HUES48 (cell line): Measurements from ENCODE around the gene EBP.
A peak's percentile ranks its signal among the peaks of the same experiment; 100 is the strongest.

Experiments
- H3K27ac ChIP-seq: one replicate; pipeline ENCODE4 v1.7.0; 2013; ENCODE audit warnings: low read depth, low read length, inconsistent platforms
- H3K27me3 ChIP-seq: 2 replicates; pipeline ENCODE4 v1.6.1; 2013; ENCODE audit warnings: mild to moderate bottlenecking, low read length; ENCODE audit not compliant: control insufficient read depth, insufficient read depth
- H3K36me3 ChIP-seq: 2 replicates; pipeline ENCODE4 v1.6.1; 2013; ENCODE audit warnings: low read length; ENCODE audit not compliant: control insufficient read depth, insufficient read depth
- H3K4me1 ChIP-seq: 2 replicates; pipeline ENCODE4 v1.6.1; 2013; ENCODE audit warnings: mild to moderate bottlenecking, low read length; ENCODE audit not compliant: control insufficient read depth, insufficient read depth
- H3K4me3 ChIP-seq: 2 replicates; pipeline ENCODE4 v1.5.1; 2013; ENCODE audit warnings: mild to moderate bottlenecking, low read depth, low read length
- H3K9ac ChIP-seq: 2 replicates; pipeline ENCODE4 v1.6.1; 2013; ENCODE audit warnings: mild to moderate bottlenecking, low read depth, low read length, moderate library complexity
- H3K9me3 ChIP-seq: 2 replicates; pipeline ENCODE4 v1.6.1; 2013; ENCODE audit warnings: low read length; ENCODE audit not compliant: control insufficient read depth, insufficient read depth

Gene EBP

DNA sequence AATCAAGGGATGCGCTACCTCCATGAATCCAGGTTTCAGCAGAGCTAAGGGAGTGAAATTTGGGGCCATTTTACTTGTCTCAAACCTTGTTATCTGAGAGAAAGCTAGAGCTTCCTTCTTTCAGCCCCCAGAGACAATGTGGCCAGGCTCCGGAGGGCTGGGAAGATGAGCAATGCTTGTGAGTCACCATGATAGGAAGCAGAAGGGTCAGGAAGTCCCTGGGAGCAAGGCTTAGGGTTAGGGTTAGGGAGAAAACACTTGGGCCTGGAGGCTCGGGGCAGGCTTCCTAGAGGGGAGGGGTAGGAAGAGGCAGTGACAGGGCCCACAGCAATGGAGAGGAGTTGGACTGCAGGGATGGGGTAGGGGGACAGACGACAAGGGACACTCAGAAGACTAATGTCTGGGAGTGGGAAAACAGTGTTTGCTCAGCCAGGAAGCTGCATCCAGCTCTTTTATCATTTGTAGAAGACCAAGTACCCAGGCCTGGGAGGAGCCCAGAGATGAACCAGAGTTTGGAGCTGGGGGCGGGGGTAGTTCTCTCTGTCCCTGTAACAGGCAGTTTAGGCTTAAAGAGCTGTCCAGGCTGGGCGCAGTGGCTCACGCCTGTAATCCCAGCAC lies 29.2 kb upstream of the EBP start:
- Histone ChIP-seq H3K27ac (no peak overlapping the region), H3K36me3 (peaks cover 1% of the 10 kb centered on the region; the same call in 1 of the 2 replicates), H3K9ac (no peak overlapping the region), H3K9me3 (peaks cover 39% of the 10 kb centered on the region), H3K4me1 (no peaks in the 10 kb centered on the region), H3K4me3 (no peak overlapping the region), H3K27me3 (no peaks in the 10 kb centered on the region)

DNA sequence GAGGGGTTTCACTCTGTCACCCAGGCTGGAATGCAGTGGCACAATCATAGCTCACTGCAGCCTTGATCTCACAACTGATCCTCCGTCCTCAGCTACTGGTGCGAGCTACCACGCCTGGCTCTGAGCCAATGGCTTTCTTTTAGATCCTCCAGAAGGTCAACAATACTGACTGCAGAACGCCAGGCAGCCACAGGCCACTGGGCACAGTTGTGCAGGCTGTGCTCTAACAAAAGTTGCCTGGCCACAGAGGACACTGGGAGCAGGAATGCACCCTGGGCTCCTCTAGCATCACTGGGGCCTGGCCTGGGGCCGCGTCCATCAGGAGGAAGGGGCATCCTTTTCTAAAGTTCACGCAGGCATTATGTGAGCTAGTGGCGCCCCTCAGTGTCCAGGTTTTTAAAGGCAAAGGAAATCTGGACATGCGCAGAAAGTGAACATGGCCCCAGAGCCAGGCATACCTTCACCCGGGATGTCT lies 27.7 kb upstream of the EBP start:
- H3K27me3 ChIP-seq, result no peaks in the 10 kb centered on the region
- peaks cover 38% of the 10 kb centered on the region for H3K9me3 ChIP-seq
- H3K9ac ChIP-seq, result no peak overlapping the region
- no peak overlapping the region for H3K4me3 ChIP-seq
- H3K4me1 ChIP-seq, result no peaks in the 10 kb centered on the region
- H3K36me3 ChIP-seq, result no peaks in the 10 kb centered on the region
- no peak overlapping the region for H3K27ac ChIP-seq

DNA sequence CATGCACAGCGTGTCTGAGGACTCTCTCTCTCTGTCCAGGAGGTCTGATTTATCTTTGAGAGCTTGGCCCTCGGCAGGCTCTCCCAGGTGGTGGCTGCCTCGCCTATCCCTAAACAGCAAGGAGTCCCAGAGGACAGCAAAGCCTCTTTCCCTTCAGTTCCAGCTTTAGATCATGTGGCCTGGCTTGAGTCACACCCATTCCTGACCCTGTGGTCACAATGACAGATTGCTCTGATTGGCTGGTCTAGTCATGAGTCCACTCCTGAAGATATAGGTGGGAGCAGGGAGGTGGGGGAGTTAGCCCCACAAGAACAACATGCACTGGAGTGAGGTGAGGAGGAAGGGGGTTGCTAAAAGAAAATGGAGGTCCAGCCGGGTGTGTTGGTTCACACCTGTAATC lies 24.9 kb upstream of the EBP start:
- no peak overlapping the region for H3K4me3 ChIP-seq
- peaks cover 36% of the 10 kb centered on the region for H3K9me3 ChIP-seq
- no peak overlapping the region for H3K9ac ChIP-seq
- no peaks in the 10 kb centered on the region for H3K36me3 ChIP-seq
- H3K27ac ChIP-seq, result no peak overlapping the region
- no peaks in the 10 kb centered on the region for H3K27me3 ChIP-seq
- no peaks in the 10 kb centered on the region for H3K4me1 ChIP-seq

GRCh38 chrX:48497871-48498270 lies 23.7 kb upstream of the EBP start:
- no peak overlapping the region for H3K4me3 ChIP-seq
- H3K27ac ChIP-seq, result no peak overlapping the region
- no peaks in the 10 kb centered on the region for H3K27me3 ChIP-seq
- H3K9ac ChIP-seq, result no peak overlapping the region
- H3K36me3 ChIP-seq, result no peaks in the 10 kb centered on the region
- peaks cover 37% of the 10 kb centered on the region for H3K9me3 ChIP-seq
- no peaks in the 10 kb centered on the region for H3K4me1 ChIP-seq

DNA sequence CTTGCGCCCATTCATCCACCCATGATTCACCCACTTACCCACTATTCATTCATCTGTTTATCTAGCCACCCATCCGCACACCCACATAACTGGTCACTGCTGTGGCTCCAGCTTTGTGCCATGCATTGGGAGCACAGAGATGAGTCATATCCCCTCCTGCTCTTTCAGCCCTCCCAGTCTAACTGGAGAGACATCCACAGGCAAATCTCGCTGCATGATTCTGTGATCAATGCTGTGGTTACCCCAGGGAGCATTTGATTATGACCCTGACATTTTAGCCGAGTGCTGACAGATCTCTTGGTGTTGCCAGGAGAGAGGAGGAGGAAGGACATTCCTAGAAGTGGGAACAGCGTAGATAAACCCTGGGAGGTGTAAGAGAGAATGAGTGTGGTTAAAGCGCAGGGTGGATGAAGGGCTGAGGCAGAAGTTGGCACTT lies 23.2 kb upstream of the EBP start:
- H3K27ac ChIP-seq, result no peak overlapping the region
- H3K4me1 ChIP-seq, result no peaks in the 10 kb centered on the region
- H3K27me3 ChIP-seq, result no peaks in the 10 kb centered on the region
- H3K9me3 ChIP-seq, result peaks cover 35% of the 10 kb centered on the region
- no peaks in the 10 kb centered on the region for H3K36me3 ChIP-seq
- no peak overlapping the region for H3K4me3 ChIP-seq
- no peak overlapping the region for H3K9ac ChIP-seq

GRCh38 chrX:48504261-48504660 lies 17.3 kb upstream of the EBP start:
- Histone ChIP-seq H3K4me1 (no peaks in the 10 kb centered on the region), H3K36me3 (no peaks in the 10 kb centered on the region), H3K27me3 (no peaks in the 10 kb centered on the region), H3K27ac (no peak overlapping the region), H3K9ac (no peak overlapping the region), H3K4me3 (no peak overlapping the region), H3K9me3 (peaks cover 21% of the 10 kb centered on the region)

DNA sequence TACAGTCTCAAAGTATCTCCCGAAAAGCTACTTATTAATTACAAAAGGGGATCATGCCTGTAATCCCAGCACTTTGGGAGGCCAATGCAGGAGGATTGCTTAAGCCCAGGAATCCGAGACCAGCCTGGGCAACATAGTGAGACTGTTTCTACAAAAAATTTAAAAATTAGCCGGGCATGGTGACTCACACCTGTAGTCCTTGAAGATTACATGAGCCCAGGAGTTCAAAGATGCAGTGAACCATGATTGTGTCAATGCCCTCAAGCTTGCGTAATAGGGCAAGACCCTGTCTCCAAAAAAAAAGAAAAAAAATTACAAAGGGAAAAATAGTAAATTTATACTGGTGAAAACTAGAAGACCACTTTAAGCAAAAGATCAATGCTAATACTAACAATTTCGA lies 16.1 kb upstream of the EBP start:
- Histone ChIP-seq H3K4me3 (no peak overlapping the region), H3K36me3 (no peaks in the 10 kb centered on the region), H3K27me3 (no peaks in the 10 kb centered on the region), H3K4me1 (no peaks in the 10 kb centered on the region), H3K9ac (no peak overlapping the region), H3K9me3 (peaks cover 26% of the 10 kb centered on the region), H3K27ac (no peak overlapping the region)

- Histone ChIP-seq H3K9me3 (peaks cover 27% of the 10 kb centered on the region), H3K9ac (no peak overlapping the region), H3K4me1 (no peaks in the 10 kb centered on the region), H3K27me3 (no peaks in the 10 kb centered on the region), H3K27ac (no peak overlapping the region), H3K4me3 (no peak overlapping the region), H3K36me3 (no peaks in the 10 kb centered on the region)
These were observed 14.4 kb upstream of the EBP start for GRCh38 chrX:48507246-48507645.

DNA sequence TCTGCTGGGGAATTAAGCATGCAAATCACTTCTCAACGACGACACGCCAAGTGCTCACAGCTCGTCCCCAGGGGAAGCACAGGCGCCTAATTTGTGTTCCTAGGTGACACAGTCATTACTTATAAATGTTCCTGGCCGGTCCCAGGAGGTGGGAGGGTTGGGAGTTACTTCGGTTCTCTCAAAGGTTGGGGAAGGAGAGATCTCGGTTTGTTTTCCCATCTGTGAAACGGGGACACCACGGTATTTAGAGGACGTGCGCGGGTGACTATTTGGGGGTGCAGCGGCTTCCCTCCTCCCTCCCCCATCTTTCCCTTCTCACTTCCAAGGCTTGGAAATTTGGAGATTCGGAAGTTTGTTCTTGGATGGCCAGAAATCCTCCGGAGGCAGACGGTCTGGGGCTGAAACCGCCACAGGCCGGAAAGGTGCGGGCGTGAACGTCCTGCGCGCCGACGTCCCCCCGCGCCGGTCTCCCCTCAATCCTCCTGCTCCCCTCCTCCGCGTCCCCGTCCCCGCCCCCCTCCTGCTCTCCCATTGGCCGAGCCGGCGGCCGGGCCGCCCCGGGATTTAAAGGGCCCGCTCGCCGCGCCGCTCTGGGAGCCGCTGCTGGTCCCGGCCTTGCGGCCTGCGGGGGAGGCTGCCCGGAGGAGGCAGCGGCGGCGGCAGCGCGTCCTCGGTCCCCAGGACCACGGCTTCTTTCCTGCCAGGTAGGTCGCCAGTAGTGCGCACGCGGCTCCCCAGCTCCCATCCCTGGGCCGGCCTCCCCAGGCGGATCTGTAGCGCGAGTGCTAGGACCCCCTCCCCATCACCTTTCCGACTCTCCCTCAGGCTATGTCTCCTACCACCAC lies 13.0 kb upstream of the EBP start, which contains the start of gene PORCN:
PORCN (plus strand) TSS at position 593 of the 845 bp plus-strand sequence. CDS start 829 bp downstream, outside the sequence.
- Histone ChIP-seq H3K4me1 (no peaks in the 10 kb centered on the region), H3K4me3 (peak within 1 kb of the TSS; percentile 85), H3K9me3 (peaks cover 33% of the 10 kb centered on the region), H3K9ac (peak within 1 kb of the TSS; percentile 70), H3K36me3 (no peaks in the 10 kb centered on the region), H3K27me3 (no peaks in the 10 kb centered on the region), H3K27ac (peak within 1 kb of the TSS; percentile 44)

- Histone ChIP-seq H3K27me3 (no peaks in the 10 kb centered on the region), H3K4me3 (peak overlapping the region; percentile 85), H3K4me1 (no peaks in the 10 kb centered on the region), H3K27ac (no peak overlapping the region), H3K9ac (0 out of 2 replicates have a peak overlapping the region, but pooled peaks have one; percentile 44), H3K9me3 (peaks cover 36% of the 10 kb centered on the region), H3K36me3 (no peaks in the 10 kb centered on the region)
These were observed 12.4 kb upstream of the EBP start for GRCh38 chrX:48509245-48509590.

- H3K27me3 ChIP-seq, result no peaks in the 10 kb centered on the region
- no peaks in the 10 kb centered on the region for H3K36me3 ChIP-seq
- no peak overlapping the region for H3K27ac ChIP-seq
- no peak overlapping the region for H3K9ac ChIP-seq
- peak overlapping the region; percentile 85 for H3K4me3 ChIP-seq
- H3K4me1 ChIP-seq, result no peaks in the 10 kb centered on the region
- peaks cover 39% of the 10 kb centered on the region for H3K9me3 ChIP-seq
These were observed 12.0 kb upstream of the EBP start for GRCh38 chrX:48509619-48510018.
